NB4 (cell line): ENCODE results near the gene DHX58.
A peak's percentile ranks its signal among the peaks of the same experiment; 100 is the strongest.

Experiments
- DNase-seq: peaks from one replicate; pipeline ENCODE4 v3.0.0; 2010; ENCODE audit warnings: low read depth
- H3K4me3 ChIP-seq: one replicate; pipeline ENCODE4 v1.5.1; 2011; ENCODE audit warnings: mild to moderate bottlenecking, low read depth, low read length, moderate library complexity
- CTCF ChIP-seq: IDR thresholded peaks from one replicate; pipeline ENCODE4 v1.5.1; 2012; ENCODE audit warnings: low read depth, low read length
- MAX ChIP-seq: IDR thresholded peaks from 2 replicates; pipeline ENCODE4 v1.6.1; 2011; ENCODE audit warnings: low read depth, low read length
- MYC ChIP-seq: IDR thresholded peaks from 2 replicates; pipeline ENCODE4 v1.6.1; 2011; ENCODE audit warnings: low read depth, low read length
- POLR2A ChIP-seq: IDR thresholded peaks from 2 replicates; pipeline ENCODE4 v1.6.1; 2011; ENCODE audit warnings: mild to moderate bottlenecking; ENCODE audit not compliant: insufficient read length; ENCODE audit errors: extremely low read depth

DHX58 gene

GRCh38 chr17:42112552-42113176, at the start of gene DHX58:
Gene DHX58, minus strand, starts transcription at chr17:42112714. Its CDS starts 822 bp downstream, at chr17:42111892.
- DNase-seq: peak; percentile 87
- TF ChIP-seq CTCF: no peak
- TF ChIP-seq MAX: peak; percentile 99
- TF ChIP-seq MYC: peak; percentile 85
- peak; percentile 53 for TF ChIP-seq POLR2A
- no peak within 1 kb of the TSS for H3K4me3 ChIP-seq

- H3K4me3 ChIP-seq: no peak overlapping the region
- no peak for TF ChIP-seq CTCF
- TF ChIP-seq MAX: no peak
- no peak for TF ChIP-seq MYC
- TF ChIP-seq POLR2A: no peak
- no peak for DNase-seq
These were observed 48.0 kb upstream of the DHX58 start for GRCh38 chr17:42160531-42160910.

GRCh38 chr17:42159796-42160530, 47.4 kb upstream of the DHX58 start:
- TF ChIP-seq MYC: no peak
- no peak for TF ChIP-seq MAX
- TF ChIP-seq CTCF: no peak
- TF ChIP-seq POLR2A: no peak
- no peak overlapping the region for H3K4me3 ChIP-seq
- no peak for DNase-seq

GRCh38 chr17:42155614-42156045, 43.1 kb upstream of the DHX58 start:
- H3K4me3 ChIP-seq: no peak overlapping the region
- TF ChIP-seq CTCF: no peak
- TF ChIP-seq MYC: no peak
- TF ChIP-seq MAX: no peak
- no peak for TF ChIP-seq POLR2A
- DNase-seq: no peak

- DNase-seq: peak; percentile 71
- peak overlapping the region; percentile 99 for H3K4me3 ChIP-seq
- TF ChIP-seq MYC: no peak
- no peak for TF ChIP-seq CTCF
- no peak for TF ChIP-seq MAX
- TF ChIP-seq POLR2A: no peak
These were observed 41.6 kb upstream of the DHX58 start for GRCh38 chr17:42153919-42154742.
